Hematopoietic multipotent progenitor cell treated with erythropoietin and hydrocortisone succinate and interleukin-3 and kit ligand, for 15 days (in vitro differentiated cells): ENCODE results near the gene VTCN1.
A peak's percentile ranks its signal among the peaks of the same experiment; 100 is the strongest.
"Not testable (repeated sequence)": the region's sequence is repeated elsewhere in the genome, so short reads cannot be mapped to it uniquely, and the experiment has no call there.

Experiments used
- DNase-seq: peaks from one replicate; pipeline ENCODE4 v3.0.0-alpha.2; 2015; ENCODE audit warnings: low spot score

Gene VTCN1

DNA sequence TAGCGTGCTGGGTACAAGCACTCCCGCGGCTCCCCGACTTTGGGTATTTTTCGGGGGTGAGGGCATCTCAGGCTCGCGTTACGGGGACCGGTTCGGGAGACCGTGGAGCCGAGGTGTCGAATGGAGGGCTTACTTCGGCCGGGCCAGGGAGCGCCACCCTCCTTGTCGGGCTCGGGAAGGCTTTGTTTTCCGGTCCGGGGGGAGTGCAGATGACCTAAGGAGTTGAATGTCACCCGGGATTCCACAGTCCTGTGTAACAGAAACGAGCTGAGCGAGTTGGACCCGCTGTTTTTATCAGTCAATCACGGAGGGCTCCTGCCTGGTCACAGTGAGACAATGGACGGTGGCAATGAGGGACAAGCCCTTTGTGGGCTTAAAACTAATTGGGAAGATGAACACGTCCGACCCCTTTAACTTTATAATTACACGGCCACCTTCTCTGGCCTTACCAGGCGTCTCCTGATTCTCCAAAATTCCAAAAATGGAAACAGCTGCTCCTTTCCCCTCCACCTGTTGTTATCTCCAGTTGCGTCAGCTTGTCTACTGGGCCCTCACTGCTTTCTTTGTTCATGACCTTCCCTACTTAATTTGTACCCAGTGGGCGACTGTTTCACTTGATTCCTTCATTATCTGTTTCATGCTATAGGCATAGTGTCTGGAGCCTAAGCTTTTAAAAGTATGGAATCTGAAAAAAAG is 88.2 kb downstream of the VTCN1 start:
- DNase-seq = no peak

DNA sequence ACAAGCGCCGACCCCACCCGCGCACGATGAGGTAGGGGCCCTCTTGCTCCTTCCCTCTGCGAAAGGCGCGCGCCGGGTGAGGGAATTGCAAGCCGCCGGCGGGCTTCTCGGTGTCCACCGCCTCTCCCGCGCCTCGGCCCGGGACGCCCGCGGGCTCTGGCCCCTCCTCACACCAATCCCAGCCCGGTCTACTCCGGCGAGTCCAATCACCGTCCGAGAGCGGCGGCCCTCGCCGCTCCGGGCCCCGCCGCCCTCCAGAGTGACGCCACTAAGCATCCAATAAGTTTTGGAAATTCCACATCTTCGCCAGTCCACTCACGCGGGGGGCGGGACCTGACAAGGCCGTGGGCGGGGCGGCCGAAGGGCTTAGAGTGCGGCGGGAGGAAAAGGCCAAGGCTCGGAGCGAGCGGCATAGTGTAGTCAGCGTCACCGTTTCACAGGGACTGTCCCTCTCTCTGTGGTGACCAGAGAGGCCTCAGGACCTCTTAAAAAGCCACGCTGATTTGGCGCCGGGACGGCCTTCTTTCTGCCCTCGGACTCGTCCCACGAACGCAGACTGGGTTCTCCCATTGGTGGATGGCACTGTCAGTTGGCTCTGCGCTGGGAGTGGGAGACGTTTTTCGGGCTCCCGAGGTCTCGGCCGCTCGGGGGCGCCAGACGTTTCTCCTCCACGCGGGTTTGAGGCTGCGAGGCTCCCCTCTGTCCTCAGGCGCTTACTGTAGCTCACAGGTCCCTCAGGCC is 89.0 kb downstream of the VTCN1 start, which contains the start of gene TRIM45:
Gene TRIM45 (minus strand): TSS at position 161 of the 741 bp plus-strand sequence. CDS start 548 bp downstream, outside the sequence.
- DNase-seq = peak; percentile 88

DNA sequence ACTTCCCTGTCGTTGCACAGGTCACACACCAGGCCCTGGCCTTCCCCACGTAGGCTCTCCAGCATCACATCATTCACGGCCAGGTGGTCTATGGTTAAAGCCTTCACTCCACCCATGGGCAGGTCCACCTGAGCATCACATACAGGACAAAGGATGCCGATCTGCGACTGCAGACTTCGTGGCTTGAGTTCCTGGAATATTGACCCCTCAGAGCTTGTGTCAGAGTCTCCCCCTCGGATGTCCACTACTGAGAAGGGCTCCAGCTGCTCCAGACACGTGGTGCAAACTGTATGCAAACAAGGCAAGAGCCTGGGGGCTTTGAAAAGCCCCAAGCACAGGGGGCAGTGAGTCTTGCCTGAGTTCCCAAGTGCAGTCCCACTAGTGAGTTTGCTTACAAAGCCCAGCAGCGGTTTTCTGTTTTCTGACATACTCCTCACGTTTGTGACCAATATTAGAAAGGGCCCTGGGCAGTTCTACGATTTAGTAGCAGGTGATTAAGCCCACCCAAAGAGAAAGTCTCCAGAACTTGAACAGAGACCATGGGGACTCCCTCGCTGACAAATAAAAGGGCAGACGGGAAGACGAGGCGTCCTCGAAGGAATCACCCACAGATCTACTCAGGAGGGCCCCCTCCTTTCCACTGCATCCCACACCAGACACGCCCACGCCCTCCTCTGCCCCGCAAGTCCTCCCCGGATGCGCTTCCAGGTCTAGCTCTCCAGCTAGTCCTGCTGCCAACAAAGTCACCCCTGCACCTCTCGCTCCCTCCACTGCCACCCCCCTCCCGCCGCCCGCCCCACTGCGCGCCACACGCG is 89.7 kb downstream of the VTCN1 start:
- no peak for DNase-seq

DNA sequence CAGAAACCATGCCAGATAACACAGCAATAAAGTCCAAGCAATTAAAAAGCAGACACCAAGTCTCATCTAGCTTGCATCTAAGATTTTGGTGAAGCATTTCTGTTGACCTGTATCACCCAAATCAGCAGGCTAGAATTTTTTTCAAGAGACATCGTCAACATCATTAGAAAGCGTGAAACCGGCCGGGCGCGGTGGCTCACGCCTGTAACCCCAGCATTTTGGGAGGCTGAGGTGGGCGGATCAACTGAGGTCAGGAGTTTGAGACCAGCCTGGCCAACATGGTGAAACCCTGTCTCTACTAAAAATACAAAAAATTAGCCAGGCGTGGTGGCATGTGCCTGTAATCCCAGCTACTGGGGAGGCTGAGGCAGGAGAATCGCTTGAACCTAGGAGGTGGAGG is 91.6 kb downstream of the VTCN1 start:
- DNase-seq = not testable (repeated sequence)

DNA sequence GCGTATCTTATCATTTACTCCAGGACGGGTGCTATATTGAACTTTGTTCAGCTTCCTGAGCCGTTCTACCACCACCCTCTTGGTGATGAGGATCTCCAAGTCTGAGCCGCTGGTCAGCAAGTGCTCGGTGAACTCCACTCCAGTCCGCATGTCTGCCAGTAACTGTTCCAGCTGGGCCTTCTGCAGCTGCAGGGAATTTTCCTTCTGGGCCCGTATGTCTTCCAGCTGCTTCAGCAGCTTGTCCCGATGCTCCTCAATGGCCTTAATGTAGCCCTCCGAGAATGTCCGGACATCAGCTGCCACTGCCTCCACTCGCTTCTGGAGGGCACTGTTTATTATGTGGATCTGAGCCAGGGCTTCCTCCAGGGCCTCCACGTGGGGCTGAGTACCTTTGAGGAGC is 92.6 kb downstream of the VTCN1 start:
- no peak for DNase-seq

DNA sequence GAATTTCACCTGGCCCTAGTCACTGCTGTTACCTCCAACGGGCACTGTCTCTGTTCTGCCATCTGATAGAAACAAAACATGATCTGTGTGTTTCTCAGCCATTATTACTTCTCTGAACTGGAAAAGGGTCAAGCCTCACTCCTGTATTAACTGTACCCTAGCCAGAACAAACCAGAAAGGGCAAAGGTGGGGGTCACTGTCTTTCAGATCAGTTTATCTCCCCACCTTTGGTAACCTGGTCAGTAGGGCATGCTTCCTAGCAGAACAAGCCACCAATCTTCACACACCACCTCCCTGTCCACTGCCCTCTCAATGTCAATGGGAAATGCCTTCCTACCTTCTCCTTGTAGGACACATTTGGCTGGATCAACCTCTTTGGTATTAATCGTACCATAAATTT is 93.0 kb downstream of the VTCN1 start:
- no peak for DNase-seq

DNA sequence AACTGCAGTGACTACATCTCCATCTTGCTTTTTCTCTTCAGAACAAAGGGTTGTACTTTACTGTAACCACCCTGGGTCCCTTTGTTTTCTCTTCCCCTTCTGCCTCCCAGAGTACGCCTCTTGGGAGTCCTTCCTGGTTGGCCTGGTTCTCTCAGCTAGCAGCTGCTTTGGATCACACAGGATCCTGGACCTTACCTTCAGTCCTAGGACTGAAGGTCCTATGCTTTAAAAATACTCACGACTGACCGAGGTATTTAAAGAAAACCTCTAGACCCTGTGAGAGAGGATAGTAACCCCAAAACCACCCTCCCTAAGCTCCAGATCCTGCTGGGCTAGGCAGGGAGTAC is 94.0 kb downstream of the VTCN1 start:
- no peak for DNase-seq

DNA sequence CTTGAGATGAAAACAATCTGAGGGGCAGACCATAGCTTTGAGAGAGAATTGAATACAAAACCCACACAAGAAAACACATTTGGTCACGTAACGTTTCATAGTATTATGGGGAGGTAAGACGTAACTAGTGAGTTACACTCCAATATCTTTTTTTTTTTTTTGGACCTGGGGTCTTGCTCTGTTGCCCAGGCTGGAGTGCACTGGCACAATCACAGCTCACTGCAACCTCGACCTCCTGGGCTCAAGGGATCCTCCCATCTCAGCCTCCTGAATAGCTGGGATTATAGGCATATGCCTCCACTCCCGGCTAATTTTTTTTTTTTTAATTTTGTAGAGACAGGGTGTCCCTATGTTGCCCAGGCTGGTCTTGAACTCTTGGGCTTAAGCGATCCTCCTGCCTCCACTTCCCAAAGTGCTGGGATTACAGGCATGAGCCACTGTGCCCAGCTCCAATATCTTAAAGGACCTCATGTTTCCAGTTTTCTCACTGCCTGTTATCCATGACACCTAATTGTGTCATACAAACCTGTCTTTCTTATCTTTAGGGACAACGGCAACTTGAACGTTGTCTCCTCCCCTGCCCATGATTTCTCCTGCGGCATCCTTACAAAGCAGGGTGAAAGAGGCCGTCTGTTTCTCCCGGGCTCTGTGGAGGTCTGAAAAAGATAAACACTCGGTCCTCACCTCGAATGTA is 94.5 kb downstream of the VTCN1 start:
- DNase-seq = no peak

DNA sequence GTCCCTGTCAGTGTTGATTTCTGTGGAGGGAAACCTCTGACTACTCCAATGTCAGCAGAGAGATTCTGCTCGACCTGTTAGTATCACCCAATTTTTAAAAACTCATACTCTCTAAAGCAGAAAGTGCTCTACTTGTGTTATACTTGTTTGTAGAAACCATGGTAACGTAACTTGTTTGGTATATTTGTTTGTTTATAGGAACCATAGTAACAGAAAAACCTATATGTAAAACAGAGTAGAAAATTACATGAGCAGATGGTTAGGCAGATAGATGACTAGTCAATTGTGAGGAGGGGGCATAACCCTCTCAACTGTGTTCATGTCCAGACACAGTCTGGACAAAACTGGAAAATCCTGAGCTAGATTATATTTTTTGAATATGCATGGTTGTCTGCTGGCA is 95.8 kb downstream of the VTCN1 start:
- DNase-seq = no peak

DNA sequence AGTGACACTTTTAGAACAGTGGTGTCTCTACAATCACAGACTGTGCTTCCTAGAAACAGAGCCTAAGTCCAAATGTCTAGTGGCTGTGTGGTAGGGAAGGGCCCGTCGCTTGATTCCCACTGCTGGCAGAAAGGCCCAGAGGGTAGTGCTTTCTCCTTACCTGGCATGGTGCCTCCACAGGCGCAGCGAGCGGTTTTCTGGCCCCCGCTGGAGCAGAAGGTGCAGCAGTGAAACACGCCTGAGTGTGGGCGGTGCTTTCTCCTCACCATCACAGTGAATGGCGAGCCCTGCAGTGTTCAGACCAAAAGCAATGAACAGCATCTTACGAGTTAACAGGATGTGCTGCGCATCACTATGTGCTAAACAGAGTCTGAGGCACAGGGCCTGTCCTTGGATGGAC is 97.5 kb downstream of the VTCN1 start:
- DNase-seq = no peak

DNA sequence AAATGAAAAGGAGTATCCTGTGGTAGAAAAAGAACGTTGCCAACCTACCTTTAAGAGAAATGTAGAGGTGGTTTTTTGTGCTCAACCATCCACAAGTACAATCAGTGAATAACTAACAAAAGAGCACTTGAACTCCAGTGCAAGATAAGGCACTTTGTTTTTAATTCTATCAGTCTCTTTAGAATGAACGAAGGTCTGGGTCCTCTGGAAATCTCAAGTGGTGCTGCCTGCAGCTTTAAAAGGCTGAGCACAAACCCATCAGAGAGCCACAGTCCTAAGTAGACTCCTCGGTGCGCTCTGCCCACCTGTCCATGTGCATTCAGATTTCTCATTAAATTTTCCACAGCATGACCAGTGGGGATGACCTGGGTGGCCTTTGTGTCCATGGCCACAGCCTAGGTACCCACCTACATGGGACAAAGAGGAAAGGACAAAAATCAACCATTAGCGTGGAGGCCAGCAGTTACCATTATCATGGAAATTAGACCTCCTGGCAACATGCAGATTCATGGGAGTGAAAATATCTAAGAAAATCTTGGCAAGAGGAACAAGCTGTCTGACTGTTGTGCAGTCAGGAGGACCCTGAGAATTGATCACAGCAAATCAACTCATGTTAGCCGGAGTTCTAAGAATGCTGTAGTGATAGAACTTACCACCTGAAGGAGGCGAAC is 98.5 kb downstream of the VTCN1 start:
- no peak for DNase-seq

DNA sequence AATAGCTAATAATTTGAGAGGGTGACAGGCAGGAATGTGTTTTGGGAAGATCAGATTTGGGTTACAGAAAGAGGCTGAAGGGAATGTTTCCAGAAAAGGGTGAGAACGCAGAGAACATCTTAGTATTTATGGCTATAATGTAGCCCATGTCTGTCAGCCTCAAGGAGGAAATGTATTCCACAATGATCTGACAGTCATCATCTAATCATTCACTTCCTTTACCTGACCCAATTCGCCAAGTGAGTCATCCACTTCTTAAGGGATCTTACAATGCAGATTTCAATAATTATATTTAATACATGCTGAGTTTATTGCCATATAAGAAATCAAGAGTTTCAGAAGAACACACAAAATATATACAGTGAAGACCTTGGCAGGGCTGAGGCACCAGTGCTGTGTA is 100.0 kb downstream of the VTCN1 start:
- DNase-seq = no peak

DNA sequence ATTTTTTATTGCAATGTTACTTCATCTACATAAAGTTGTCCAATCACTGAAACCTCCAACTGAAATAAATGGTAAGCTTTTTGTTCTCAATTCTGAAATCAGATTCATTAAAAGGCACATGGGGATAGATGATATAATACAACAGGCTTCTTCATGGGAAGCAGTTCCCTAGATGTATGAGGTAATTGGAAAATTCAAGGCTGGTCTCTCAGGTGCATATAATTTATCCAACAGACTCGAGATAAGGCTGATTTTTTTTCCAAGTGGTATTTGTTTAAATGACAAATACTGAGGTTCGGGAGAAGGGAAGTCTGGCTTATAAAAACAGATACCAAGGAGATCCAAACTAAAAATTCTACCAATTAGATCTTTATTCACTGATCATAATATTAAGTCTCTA is 103.4 kb downstream of the VTCN1 start:
- no peak for DNase-seq

DNA sequence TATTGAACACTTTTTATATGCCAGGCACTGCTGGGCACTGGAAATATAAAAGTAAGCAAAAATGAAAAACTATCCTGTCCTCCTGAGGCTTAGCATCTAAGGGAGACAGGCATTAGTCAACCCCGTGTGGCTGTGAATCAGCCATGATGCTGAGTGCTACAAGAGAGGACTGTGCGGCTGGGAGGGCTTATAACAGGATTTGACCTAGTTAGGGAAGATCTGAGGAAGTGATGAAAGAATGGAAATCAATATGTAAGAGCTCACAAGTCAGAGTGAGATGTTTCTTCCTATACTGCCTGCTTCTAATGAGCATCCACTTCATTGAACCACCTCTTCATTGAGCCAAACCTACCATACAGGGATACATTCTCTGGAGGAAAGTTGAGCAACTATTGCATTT is 104.2 kb downstream of the VTCN1 start:
- DNase-seq = no peak

DNA sequence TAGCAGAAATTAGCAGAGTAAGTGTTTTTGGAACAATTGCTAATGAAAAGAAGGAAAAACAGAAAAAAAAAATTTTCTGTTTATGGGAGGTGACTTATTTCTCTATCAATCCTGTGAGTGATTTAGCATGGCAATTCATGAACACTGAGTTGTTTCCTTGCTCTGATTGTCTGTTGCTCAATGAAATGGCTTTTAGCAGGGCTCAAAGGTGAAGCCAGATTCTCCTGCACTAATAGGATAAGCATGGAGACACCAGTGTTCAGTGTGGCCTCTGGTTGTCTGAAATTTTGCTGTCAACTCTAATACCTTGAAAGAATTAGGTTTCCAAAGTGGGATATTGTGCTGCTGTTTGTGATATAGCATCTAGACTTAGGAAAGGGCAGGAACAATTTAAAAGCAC is 105.0 kb downstream of the VTCN1 start:
- DNase-seq = no peak

DNA sequence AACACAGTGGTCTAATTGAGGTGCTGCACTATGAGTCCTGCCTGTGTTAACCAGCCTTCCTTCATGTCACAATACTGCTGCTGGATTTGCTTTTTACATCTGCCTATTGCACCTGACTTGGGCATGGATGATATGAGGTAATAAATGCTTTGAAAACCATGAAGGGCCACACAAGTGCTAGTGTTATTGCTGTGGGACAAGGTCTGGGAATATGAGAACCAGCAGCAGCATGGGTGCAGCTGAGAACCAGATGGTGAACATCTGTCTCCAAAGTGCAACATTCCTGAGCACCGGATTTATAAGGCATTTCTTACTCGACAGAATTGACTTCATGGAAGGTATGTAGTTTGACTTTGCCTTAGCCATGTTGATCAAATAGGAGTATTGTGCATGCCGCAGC is 105.7 kb downstream of the VTCN1 start:
- DNase-seq = no peak

DNA sequence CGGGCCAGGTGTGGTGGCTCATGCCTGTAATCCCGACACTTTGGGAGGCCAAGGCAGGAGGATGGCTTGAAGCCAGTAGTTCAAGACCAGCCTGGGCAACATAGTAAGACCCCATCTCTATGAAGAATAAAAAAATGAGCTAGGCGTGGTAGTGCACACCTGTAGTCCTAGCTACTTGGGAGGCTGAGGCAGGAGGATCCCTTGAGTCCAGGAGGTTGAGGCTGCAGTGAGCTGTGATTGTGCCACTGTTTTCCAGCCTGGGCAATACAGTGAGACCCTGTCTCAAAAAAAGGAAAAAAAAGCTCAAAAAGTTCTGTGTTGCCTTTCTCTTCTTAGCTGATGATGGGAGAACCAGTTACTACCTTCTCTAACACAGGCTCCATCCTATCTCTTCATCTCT is 108.9 kb downstream of the VTCN1 start:
- not testable (repeated sequence) for DNase-seq

DNA sequence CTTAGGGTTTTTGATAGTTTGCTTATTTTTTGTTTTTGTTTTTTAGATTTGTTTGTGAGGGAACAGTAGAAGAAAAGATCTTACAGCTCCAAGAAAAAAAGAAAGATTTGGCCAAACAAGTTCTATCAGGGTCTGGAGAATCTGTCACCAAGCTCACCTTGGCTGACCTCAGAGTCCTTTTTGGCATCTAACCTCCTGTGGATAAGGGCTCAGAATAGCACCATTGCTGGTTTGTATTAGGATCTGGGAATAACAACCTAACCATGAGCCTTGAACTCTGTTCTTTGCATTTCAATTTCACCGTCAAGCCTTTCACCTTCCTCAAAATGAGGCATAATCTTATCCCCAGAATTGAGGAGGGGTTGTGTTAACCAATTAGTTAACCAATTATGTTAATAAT is 109.4 kb downstream of the VTCN1 start:
- DNase-seq = no peak

DNA sequence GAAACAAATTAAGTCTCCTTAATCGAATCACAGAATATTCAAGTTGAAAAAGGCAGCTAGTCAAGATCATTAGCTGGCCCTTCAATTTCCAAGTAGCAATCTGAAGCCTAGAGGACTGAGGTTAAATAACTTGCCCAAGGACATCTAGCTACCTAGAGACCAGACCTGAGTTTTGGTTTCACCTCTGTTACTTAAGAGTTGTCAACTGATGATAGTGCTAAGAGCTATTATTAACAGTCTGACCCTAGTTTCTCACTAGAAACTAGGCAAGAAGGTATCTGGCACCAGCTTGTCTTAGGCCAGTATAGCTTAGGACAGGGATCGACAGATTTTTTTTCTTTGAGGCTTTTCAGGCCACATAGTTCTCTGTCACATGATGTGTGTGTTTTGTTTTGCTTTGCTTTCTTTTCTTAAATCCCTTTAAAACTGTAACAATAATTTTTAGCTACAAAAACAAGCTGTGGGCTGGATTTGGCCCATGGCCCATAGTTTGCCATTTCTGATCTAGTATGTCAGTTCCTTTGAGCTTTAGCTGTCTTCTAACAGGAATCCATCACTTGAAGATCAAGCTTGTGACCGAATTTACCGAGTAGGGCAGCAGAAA is 112.3 kb downstream of the VTCN1 start:
- DNase-seq = no peak

DNA sequence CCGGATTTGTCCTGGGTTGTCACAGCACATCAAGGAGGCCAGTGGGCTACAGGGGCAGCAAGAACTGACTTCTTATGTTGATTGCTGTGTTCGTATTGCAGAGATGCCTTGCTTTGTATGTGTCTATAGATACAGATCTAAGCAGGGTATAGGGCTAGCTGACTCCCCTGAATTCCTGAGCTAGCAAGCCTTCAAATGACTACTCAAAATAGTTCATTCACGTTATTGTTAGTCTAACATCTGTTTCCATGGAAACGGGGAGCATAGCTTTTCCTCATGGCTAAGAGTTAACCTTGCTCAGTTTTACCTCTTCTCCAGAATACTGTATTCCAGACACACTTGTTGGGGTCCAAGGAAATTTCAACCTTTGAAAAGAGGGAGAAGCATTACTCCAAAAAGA is 113.3 kb downstream of the VTCN1 start:
- DNase-seq = no peak

DNA sequence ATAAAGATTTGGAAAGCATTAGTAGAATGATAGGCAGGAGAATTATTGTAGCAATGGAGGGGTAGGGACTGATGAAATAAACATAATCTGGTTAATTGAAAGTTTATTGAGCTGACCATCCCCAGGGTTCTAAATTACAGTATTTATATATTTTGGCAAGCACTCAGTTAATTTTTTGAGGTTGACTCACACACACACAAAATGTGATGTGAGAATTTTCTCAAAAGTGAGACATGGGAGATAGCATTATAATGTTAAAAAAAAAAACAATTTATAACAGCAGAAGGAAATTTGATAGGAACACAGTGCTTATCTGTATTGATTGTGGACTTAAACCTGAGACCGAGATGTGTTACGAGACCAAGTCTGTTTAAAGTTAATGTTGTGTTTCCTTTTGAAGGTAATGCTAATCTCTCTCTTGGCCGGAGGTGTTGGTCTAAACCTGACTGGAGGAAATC is 113.7 kb downstream of the VTCN1 start:
- DNase-seq = no peak
